C1 segment of cervical spinal cord (tissue), 14 donors: Measurements from ENCODE around the gene PLEKHG5.
"Not testable (repeated sequence)": the region's sequence is repeated elsewhere in the genome, so short reads cannot be mapped to it uniquely, and the experiment has no call there.

Source experiments
- DNase-seq, 14 donors: peaks; one replicate each; lab custom pipeline; 2025; lab: John Stamatoyannopoulos, UW

Gene PLEKHG5

DNA sequence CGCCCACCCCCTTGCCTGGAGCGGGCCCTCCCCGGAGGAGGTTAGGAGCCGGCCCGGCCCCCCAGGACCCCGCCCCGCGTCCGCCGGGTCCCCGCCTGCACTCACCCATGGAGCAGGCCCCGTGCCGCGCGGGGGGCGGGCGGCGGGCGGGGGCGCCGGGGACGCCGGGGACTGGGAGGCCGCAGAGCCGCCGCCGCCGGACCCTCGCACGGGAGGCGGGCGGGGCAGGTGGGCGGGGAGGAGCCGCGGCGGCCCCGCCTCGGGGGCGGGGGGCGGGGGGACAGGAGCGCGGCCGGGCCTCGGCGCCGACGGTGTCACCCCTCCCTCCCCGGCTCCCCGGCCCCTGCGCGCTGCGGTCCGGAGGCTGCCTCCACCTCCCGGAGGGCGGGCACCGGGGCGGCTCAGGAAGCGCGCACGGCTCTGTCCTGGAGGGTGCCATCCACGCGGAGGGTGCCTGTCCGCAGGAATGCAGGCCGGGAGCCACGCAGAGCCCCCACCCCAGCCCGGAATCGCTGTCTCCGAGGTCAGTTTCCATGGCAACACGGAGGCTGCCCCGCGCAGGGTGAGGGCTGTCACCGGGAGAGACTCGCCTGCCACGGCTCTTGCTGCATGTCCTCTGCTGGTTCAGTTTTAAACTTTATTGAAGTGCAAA, 5.9 kb upstream of the PLEKHG5 start:
- DNase-seq, result peak in 4 of 14 donors; percentile 18 to 63 (median 36)

GRCh38 chr1:6496890-6497214, 5.4 kb upstream of the PLEKHG5 start:
- DNase-seq, result no peak

- DNase-seq, result peak in 1 of 14 donors; percentile 72
Measured at GRCh38 chr1:6496365-6496721, 4.9 kb upstream of the PLEKHG5 start.

DNA sequence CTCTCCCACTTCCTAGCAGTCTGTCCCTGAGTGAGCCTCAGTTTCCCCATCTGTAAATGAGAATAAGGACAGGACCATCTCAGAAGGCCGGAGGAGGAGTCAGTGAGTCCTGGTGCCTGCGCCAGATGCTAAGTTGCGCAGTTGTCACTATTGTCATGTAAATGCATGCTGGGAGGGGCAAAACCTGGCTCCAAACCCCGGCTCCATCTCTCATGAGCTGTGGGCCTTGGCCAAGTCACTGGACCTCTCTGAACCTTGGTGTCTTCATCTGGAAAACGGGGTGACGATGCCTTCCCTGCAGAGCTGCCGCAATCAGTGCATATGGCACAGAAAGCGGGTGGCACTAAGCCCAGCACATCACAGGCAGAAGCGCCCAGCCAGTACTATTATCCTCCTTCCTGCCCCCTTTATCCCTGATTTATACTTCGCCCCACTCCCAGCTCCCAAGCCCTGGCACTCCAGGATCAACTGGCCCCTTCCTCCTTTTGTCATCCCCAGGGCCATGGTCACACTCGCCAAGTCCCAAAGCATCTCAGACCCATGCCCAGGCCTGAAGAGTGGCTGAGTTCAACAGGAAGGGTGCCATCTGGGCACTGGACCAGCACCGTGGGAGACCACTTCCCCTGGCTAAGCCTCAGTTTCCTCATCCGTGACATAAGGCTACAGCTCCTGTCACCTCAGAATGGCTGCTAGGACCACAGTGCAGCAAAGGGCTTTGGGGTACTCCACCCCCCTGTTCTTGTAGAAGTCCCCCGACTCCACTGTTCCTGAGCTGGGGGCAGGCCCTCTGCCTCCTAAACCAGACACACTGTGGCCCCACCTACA, 4.3 kb upstream of the PLEKHG5 start:
- peak in 1 of 14 donors; percentile 82 for DNase-seq

DNA sequence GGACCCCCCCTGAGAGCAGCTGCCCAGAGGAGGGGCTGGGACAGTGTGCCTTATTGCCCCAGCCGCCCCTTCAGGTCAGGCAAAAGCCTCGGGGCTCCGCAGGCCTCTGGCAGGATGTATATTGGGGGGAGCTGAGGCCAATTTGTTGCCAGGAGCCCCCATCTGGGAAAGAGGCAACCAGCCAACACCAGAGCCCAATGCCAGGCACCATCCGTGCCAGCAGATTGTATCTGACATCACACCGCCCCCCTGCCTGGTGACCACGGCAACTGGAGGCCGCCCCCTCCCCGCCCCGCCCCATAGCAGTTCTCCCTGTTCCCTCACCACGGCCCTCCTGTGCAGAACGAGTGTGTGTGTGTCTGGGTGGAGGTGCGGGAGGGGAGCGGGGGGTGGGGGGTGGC, 3.6 kb upstream of the PLEKHG5 start:
- peak in 1 of 14 donors; percentile 75 for DNase-seq

DNA sequence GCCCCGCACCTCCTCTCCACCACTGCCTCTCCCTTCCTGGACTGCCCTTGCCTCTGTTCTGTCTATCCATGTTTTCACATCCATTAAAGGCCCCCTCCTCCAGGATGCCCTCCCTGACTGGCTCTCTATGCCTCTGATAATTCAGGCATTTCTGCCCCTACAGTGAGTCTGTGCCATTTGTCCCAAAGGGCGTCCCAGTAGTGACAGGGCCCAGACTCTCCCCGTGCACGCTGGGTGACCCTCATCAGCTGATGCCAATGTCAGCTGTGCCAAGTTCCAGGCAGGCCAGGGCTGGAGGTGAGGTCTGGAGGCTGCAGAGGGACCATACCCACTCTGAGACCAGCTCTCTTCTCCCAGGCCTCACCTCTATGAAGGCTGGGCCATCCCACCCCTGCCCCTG, 3.2 kb upstream of the PLEKHG5 start:
- no peak for DNase-seq

GRCh38 chr1:6493834-6494223, 2.4 kb upstream of the PLEKHG5 start:
- not testable (repeated sequence) for DNase-seq

DNA sequence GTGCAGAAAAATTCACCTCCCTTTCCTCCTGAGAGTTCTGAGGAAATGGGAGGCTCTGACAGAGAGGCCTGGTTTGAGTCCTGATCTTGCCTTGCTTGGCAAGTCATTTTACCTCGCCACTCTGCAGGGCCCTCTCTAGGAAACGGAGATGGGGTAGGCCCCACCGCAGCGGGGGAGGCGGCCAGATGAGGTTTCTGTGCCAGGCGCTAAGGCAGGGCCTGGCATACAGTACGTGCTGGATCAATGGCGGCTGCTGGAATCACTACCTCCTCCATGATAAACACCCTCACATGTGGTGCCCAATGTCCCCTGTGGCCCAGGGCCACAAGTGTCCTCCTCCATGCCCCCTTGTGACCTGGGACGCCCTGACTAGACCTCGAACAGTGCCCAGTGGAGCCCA, 499 bp upstream of the PLEKHG5 start:
- no peak for DNase-seq

- peak in 1 of 14 donors; percentile 46 for DNase-seq
Measured at GRCh38 chr1:6491081-6491449, 402 bp downstream of the PLEKHG5 start.

DNA sequence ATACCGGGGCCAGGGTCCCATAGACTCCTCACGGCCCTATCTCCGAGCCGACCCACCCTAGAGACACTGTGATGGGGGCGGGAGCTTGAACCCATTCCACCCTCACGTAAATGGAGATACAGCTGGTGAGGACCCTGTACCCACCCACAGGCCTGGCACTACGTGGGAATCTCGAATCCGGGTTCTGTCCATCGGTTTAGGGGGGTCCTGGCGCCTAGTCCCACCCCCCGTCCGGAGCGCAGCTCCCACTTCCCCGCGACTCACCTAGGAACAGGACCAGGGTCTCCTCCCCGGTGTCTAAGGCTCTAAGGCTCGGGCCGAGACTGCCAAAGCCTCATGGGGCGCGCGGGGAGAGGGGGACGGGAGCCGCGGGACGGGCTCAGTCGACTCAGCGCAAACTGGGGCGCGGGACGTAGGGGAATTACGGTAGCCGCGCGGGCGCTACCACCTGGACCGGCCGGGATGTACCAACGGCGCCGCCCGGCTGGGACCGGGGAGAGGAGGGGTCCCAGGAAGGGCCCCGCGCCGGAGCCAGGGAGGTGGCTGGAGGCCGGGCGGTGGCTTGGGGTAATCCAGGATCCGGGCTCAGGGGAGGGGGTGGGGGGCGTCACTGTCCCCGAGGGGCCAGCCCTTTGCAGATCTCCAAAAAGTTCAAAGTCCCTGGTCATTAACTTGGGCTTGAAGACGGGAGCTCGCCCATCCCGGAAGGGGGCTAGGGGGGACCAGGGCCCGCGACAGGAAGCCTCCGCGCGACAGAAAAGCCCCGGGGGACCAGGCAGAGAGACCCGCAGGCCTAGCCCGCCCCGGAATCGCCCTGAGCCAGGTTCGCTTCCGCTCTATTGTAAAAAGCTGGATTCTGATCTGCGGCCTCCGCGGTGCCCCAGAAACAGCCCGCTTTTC, 1.0 kb downstream of the PLEKHG5 start:
- DNase-seq, result peak in 3 of 14 donors; percentile 16 to 57 (median 24)

GRCh38 chr1:6489799-6490180, 1.7 kb downstream of the PLEKHG5 start:
- DNase-seq, result peak in 11 of 14 donors; percentile 10 to 55 (median 19)

- DNase-seq, result no peak
Measured at GRCh38 chr1:6489383-6489765, 2.1 kb downstream of the PLEKHG5 start.

GRCh38 chr1:6488602-6489382, 2.7 kb downstream of the PLEKHG5 start:
- peak in 1 of 14 donors; percentile 13 for DNase-seq

DNA sequence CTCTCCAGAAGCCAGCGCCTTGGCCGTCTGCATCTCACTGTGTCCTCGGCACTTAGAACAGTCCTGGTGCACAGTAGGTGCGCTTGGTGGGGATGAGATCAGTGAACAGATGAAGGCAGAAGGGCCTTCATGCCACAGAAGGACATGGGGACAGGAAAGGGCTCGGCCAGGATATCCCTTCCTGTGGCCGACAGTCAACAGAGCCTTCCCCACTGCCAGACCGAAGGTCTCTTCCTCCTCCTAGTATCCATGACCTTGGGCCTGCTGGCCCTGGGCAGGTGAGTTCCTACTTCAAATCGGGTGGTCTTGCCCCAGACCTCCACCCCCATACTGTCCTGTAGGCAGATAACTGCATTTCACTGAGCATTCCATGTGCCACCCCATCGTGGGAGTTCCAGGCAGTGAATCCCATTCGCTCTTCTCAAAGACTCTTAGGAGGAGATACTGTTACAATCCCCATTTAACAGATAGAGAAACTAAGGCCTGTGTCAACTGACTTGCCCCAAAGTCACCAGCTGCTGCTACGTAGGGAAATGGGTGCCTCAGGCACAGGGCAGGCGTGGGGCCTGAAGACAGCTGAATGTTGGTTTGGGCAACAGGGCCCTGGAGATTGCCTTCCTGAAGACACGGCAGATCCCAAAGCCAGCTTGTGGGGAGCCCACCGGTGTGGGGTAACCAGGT, 3.5 kb downstream of the PLEKHG5 start:
- DNase-seq, result no peak

GRCh38 chr1:6486433-6487011, 4.9 kb downstream of the PLEKHG5 start:
- peak in 11 of 14 donors; percentile 8 to 70 (median 54) for DNase-seq

GRCh38 chr1:6485168-6486101, 6.0 kb downstream of the PLEKHG5 start:
- peak in 1 of 14 donors; percentile 22 for DNase-seq

DNA sequence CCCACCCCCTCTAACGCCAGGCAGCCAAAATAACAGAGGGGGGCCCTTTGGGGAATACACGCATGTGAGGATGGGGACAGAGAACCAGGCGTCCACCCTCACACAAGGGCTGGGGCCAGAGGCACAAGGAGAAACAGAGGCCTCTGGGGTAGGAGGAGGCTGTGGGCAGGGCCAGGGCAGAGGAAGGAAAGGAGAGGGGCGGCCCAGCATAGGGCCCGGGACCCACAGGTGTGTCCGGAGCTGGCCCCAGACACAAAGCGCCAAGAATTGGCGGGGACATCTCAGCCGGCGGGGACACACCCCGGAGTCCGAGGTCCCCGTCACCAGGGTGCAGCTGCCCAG, 6.7 kb downstream of the PLEKHG5 start:
- no peak for DNase-seq

GRCh38 chr1:6483761-6484117, 7.7 kb downstream of the PLEKHG5 start:
- DNase-seq, result no peak

DNA sequence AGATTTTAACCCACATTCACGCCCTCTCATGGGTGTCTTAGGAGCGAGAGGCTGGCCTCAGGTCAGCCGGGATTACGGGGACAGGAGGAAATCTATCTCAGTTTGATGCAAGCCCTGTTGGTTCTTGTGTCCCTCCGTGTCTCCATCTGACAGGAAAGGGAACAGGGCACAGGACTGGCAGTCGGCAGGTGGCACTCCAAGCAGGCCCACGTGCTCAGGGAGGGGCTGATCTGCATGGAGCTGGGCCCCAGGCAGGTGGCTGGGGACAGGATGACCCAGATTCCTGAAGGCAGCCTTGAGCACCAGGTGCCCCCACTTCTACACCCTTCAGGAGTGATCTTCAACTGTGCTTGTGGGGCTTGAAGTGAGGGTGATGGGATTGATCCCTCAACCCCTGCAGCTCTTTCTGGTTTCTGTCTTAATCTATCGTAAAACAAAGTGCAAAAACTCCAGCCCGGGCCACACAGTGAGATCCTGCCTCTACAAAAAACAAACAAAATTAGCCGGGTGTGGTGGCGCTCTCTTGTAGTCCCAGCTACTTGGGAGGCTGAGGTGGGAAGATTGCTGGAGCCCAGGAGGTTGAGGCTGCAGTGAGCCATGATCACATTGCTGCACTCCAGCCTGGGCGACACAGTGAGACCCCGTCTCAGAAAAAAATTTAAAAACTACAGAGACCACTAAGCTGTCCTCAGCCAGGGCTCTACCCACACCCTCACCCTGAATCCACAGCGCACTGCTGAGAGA, 8.3 kb downstream of the PLEKHG5 start:
- DNase-seq, result peak in 2 of 14 donors; percentile 38 to 98
